ENCODE results near the gene TELO2. TPM values are rescaled to one million over a fixed set of nuclear protein-coding genes. Genes with fewer than 3 reads are reported as not detected.

The TELO2 gene
- total RNA-seq, 2 donors from 2014 or later: 85.0 to 91.7 TPM

DNA sequence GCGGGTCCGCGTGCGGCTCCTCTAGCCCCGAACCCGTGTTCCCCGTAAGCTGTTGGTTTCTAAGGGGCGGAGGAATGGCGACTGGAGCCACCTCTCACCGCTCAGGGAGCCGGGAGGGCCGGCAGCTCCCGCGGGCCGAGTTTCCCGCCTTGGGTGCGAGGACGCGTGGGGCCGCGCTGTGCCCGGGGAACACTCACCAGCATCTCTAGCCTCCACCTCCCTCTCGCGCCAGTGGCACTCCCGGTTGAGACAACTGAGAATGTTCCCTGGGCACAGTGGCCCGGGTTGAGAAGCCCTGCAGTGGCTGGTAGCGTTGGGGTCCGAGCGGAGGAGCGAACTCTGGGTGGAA is 560 bp downstream of the TELO2 start:
- Histone ChIP-seq H3K27me3 (ENCODE audit: control insufficient read depth, insufficient read depth, low read length, poor library complexity, severe bottlenecking) (no peaks in the 10 kb centered on the region), H3K9ac (ENCODE audit: extremely low read depth, low read length, poor library complexity, severe bottlenecking) (peak overlapping the region; percentile 66), H3K4me1 (ENCODE audit: control insufficient read depth, insufficient read depth, low read length) (peaks cover 9% of the 10 kb centered on the region), H3K4me3 (ENCODE audit: low read length) (peak overlapping the region; percentile 80), H3K36me3 (ENCODE audit: control insufficient read depth, insufficient read depth, low read length) (peaks cover 28% of the 10 kb centered on the region), H3K9me3 (ENCODE audit: control insufficient read depth, low read length) (no peaks in the 10 kb centered on the region), H3K27ac (ENCODE audit: low read depth, low read length) (no peak overlapping the region)
- H3K27me3 Mint-ChIP-seq (ENCODE audit: insufficient read depth): peaks cover 5% of the 10 kb centered on the region
- no peak for DNase-seq
- H3K4me3 Mint-ChIP-seq: peak overlapping the region; percentile 77
- H3K36me3 Mint-ChIP-seq (ENCODE audit: low read depth): peaks cover 23% of the 10 kb centered on the region
- WGBS, 2 experiments (ENCODE audit: insufficient coverage in 1 of 2, insufficient read length in 1 of 2): 0 to 2% methylated on average over 18 to 30 of the region's 30 CpGs
- peaks cover 1% of the 10 kb centered on the region for H3K4me1 Mint-ChIP-seq
- TF ChIP-seq CTCF (conservative IDR thresholded peaks at IDR 0.05): no peak
- H3K27ac Mint-ChIP-seq: peak overlapping the region; percentile 68
- no peaks in the 10 kb centered on the region for H3K9me3 Mint-ChIP-seq

DNA sequence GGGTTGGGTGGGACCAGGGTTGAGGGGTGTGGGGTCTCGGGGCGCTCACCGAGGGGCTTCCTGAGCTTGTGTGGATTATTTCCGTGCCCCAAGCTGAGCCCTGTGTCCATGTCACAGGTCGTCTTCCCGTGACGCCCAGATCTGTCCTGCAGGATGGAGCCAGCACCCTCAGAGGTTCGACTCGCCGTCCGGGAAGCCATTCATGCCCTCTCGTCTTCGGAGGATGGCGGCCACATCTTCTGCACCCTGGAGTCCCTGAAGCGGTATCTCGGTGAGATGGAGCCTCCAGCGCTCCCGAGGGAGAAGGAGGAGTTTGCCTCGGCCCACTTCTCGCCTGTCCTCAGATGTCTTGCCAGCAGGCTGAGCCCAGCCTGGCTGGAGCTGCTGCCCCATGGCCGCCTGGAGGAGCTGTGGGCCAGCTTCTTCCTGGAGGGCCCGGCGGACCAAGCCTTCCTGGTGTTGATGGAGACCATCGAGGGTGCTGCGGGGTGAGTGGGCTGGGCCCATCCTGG is 1.0 kb downstream of the TELO2 start:
- DNase-seq: peak; percentile 84
- H3K36me3 ChIP-seq (ENCODE audit: control insufficient read depth, insufficient read depth, low read length): peaks cover 28% of the 10 kb centered on the region
- peaks cover 23% of the 10 kb centered on the region for H3K36me3 Mint-ChIP-seq (ENCODE audit: low read depth)
- TF ChIP-seq CTCF (conservative IDR thresholded peaks at IDR 0.05): peak; percentile 63
- no peak overlapping the region for H3K27ac ChIP-seq (ENCODE audit: low read depth, low read length)
- 57 to 67% methylated on average over 16 to 25 of the region's 25 CpGs for WGBS, 2 experiments (ENCODE audit: insufficient coverage in 1 of 2, insufficient read length in 1 of 2)
- no peaks in the 10 kb centered on the region for H3K27me3 ChIP-seq (ENCODE audit: control insufficient read depth, insufficient read depth, low read length, poor library complexity, severe bottlenecking)
- H3K4me1 ChIP-seq (ENCODE audit: control insufficient read depth, insufficient read depth, low read length): peaks cover 9% of the 10 kb centered on the region
- H3K4me1 Mint-ChIP-seq: peaks cover 1% of the 10 kb centered on the region
- H3K9me3 ChIP-seq (ENCODE audit: control insufficient read depth, low read length): no peaks in the 10 kb centered on the region
- peaks cover 5% of the 10 kb centered on the region for H3K27me3 Mint-ChIP-seq (ENCODE audit: insufficient read depth)
- peak overlapping the region; percentile 68 for H3K27ac Mint-ChIP-seq
- no peaks in the 10 kb centered on the region for H3K9me3 Mint-ChIP-seq
- H3K4me3 ChIP-seq (ENCODE audit: low read length): peak overlapping the region; percentile 80
- peak overlapping the region; percentile 66 for H3K9ac ChIP-seq (ENCODE audit: extremely low read depth, low read length, poor library complexity, severe bottlenecking)
- peak overlapping the region; percentile 77 for H3K4me3 Mint-ChIP-seq

DNA sequence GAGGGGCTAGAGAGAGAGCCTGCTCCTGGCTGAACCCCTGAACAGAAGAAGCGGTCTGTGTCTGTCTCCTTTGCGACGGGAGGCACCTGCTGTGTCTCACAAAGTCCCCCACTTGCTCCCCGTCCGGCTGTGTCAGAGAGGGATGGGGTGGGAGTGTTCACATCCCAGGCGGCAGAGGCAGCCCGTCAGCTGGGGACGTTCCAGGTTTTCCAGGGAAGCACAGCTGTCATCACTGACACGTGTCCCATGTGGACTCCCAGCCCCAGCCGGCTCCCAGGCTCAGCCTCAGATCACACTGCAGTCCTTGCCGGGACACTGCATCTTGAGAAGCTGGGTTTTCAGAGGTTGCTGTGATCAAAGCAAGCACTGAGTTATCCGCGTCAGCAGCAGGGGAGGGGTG is 1.6 kb downstream of the TELO2 start:
- Mint-ChIP-seq H3K4me1 (peaks cover 1% of the 10 kb centered on the region), H3K9me3 (no peaks in the 10 kb centered on the region), H3K36me3 (ENCODE audit: low read depth) (peaks cover 23% of the 10 kb centered on the region), H3K27ac (no peak overlapping the region), H3K27me3 (ENCODE audit: insufficient read depth) (peaks cover 5% of the 10 kb centered on the region), H3K4me3 (peak overlapping the region; percentile 77)
- Histone ChIP-seq H3K9ac (ENCODE audit: extremely low read depth, low read length, poor library complexity, severe bottlenecking) (no peak overlapping the region), H3K36me3 (ENCODE audit: control insufficient read depth, insufficient read depth, low read length) (peaks cover 28% of the 10 kb centered on the region), H3K4me3 (ENCODE audit: low read length) (peak overlapping the region; percentile 80), H3K27me3 (ENCODE audit: control insufficient read depth, insufficient read depth, low read length, poor library complexity, severe bottlenecking) (no peaks in the 10 kb centered on the region), H3K27ac (ENCODE audit: low read depth, low read length) (no peak overlapping the region), H3K4me1 (ENCODE audit: control insufficient read depth, insufficient read depth, low read length) (peaks cover 9% of the 10 kb centered on the region), H3K9me3 (ENCODE audit: control insufficient read depth, low read length) (no peaks in the 10 kb centered on the region)
- 91 to 94% methylated on average over 12 to 13 of the region's 13 CpGs for WGBS, 2 experiments (ENCODE audit: insufficient coverage in 1 of 2, insufficient read length in 1 of 2)
- TF ChIP-seq CTCF (conservative IDR thresholded peaks at IDR 0.05): no peak
- no peak for DNase-seq
